Activated CD8-positive, alpha-beta T cell treated with anti-CD3 and anti-CD28 coated beads for 36 hours (primary cell): ENCODE measurements around the gene NIPAL3. TPM values are rescaled to one million over a fixed set of nuclear protein-coding genes. Genes with fewer than 3 reads are reported as not detected.

ENCODE experiments used
- ATAC-seq: fragments of 200-7000 bp; cut with Tn5 transposase; one replicate; pipeline ENCODE4 v1.10.0; 2021; ENCODE audit warnings: mild to moderate bottlenecking, moderate library complexity
- CTCF ChIA-PET: fragments of 350-600 bp; sonication (Branson Sonifier 250); formaldehyde crosslinking; loops from one replicate; lab custom pipeline; 2021; ENCODE audit warnings: antibody characterized with exemption; lab: Charles Lee
- POLR2A ChIA-PET: fragments of 350-600 bp; sonication (Branson Sonifier 250); formaldehyde crosslinking; loops from one replicate; lab custom pipeline; 2021; ENCODE audit warnings: antibody characterized with exemption; lab: Charles Lee
- DNase-seq: peaks from one replicate; pipeline ENCODE4 v3.0.0-alpha.2; 2020
- H3K27ac Mint-ChIP-seq: one replicate; pipeline ENCODE4 v1.8.0; 2021; ENCODE audit warnings: mild to moderate bottlenecking, mixed read lengths
- H3K27me3 Mint-ChIP-seq: one replicate; pipeline ENCODE4 v1.8.0; 2021; ENCODE audit warnings: mixed read lengths
- H3K36me3 Mint-ChIP-seq: one replicate; pipeline ENCODE4 v1.8.0; 2021; ENCODE audit warnings: low read depth, mixed read lengths
- H3K4me1 Mint-ChIP-seq: one replicate; pipeline ENCODE4 v1.8.0; 2021; ENCODE audit warnings: low read depth, mixed read lengths
- H3K4me3 Mint-ChIP-seq: one replicate; pipeline ENCODE4 v1.8.0; 2021; ENCODE audit warnings: mild to moderate bottlenecking, moderate library complexity, mixed read lengths
- H3K9me3 Mint-ChIP-seq: one replicate; pipeline ENCODE4 v1.8.0; 2021; ENCODE audit warnings: mixed read lengths
- CTCF ChIP-seq: fragments of 200-600 bp; IDR thresholded peaks from one replicate; pipeline ENCODE4 v1.8.0; 2022; ENCODE audit warnings: antibody characterized with exemption, mild to moderate bottlenecking
- intact Hi-C: fragments of 100-400 bp; cut with micrococcal nuclease; formaldehyde crosslinking; loops from one replicate; pipeline ENCODE4 v1.10.0; 2022
- total RNA-seq, 2 experiments: library from RNA; stranded (reverse); gene quantifications; one replicate each; pipeline ENCODE4 v1.2.3, GENCODE V29; 2021

The NIPAL3 gene
- total RNA-seq, 2 experiments from 2014 or later: 33.2 to 33.3 TPM

GRCh38 chr1:24388331-24388885, 27.2 kb upstream of the NIPAL3 start:
- DNase-seq: no peak
- Mint-ChIP-seq H3K4me1 (peaks cover 54% of the 10 kb centered on the region), H3K9me3 (no peaks in the 10 kb centered on the region), H3K4me3 (no peak overlapping the region), H3K36me3 (peaks cover 2% of the 10 kb centered on the region), H3K27me3 (no peaks in the 10 kb centered on the region), H3K27ac (no peak overlapping the region)
- ChIA-PET CTCF (interaction anchor here (2.6 to 6.0 kb wide), 2 partner anchors 189 to 199 kb away, joined by 15 to 137 read pairs; no protein-coding TSS in a partner anchor), POLR2A (interaction anchor here (0.8 kb wide), 1 partner anchor 174 kb away, joined by 3 read pairs; no protein-coding TSS in a partner anchor)
- no peak for TF ChIP-seq CTCF
- no peak for ATAC-seq
- intact Hi-C loops: no loop called here

- no peak overlapping the region for H3K4me3 Mint-ChIP-seq
- no peak overlapping the region for H3K27ac Mint-ChIP-seq
- intact Hi-C loops: no loop called here
- DNase-seq: no peak
- H3K36me3 Mint-ChIP-seq: peaks cover 2% of the 10 kb centered on the region
- ATAC-seq: no peak
- TF ChIP-seq CTCF: no peak
- ChIA-PET POLR2A (no interaction called here), CTCF (interaction anchor here (6.0 kb wide), 1 partner anchor 190 kb away, joined by 137 read pairs; no protein-coding TSS in a partner anchor)
- H3K9me3 Mint-ChIP-seq: no peaks in the 10 kb centered on the region
- no peaks in the 10 kb centered on the region for H3K27me3 Mint-ChIP-seq
- peaks cover 56% of the 10 kb centered on the region for H3K4me1 Mint-ChIP-seq
Measured at GRCh38 chr1:24389231-24389678, 26.3 kb upstream of the NIPAL3 start.

- H3K4me1 Mint-ChIP-seq: peaks cover 46% of the 10 kb centered on the region
Measured at GRCh38 chr1:24390924-24391782, 24.4 kb upstream of the NIPAL3 start.

GRCh38 chr1:24391882-24392603, 23.6 kb upstream of the NIPAL3 start:
- TF ChIP-seq CTCF: peak; percentile 84
- CTCF ChIA-PET: interaction anchor here (0.7 to 8.0 kb wide), 76 partner anchors 8 to 439 kb away, joined by 3 to 376 read pairs (median 6); partner anchors contain the start of genes CLIC4, IFNLR1, NIPAL3 and RCAN3
- peak; percentile 80 for ATAC-seq

More at GRCh38 chr1:24390924-24391782, 24.4 kb upstream of the NIPAL3 start:
- Mint-ChIP-seq H3K4me3 (peak overlapping the region; percentile 59), H3K9me3 (no peaks in the 10 kb centered on the region), H3K36me3 (peaks cover 2% of the 10 kb centered on the region), H3K27ac (peak overlapping the region; percentile 95), H3K27me3 (no peaks in the 10 kb centered on the region)
- ChIA-PET CTCF (interaction anchor here (0.7 to 8.0 kb wide), 84 partner anchors 10 to 439 kb away, joined by 3 to 376 read pairs (median 5); partner anchors contain the start of genes CLIC4, IFNLR1, NIPAL3 and RCAN3), POLR2A (interaction anchor here (0.8 to 2.1 kb wide), 7 partner anchors 9 to 241 kb away, joined by 3 to 9 read pairs (median 5); no protein-coding TSS in a partner anchor)
- peak; percentile 93 for TF ChIP-seq CTCF
- intact Hi-C loops: loop anchor here (5.0 kb wide), 1 partner anchor 69 kb away; no protein-coding TSS in a partner anchor
- DNase-seq (peak; percentile 76), ATAC-seq (peak; percentile 74)

More at GRCh38 chr1:24391882-24392603, 23.6 kb upstream of the NIPAL3 start:
- intact Hi-C loops: loop anchor here (2.0 to 5.0 kb wide), 2 partner anchors 70 to 193 kb away; no protein-coding TSS in a partner anchor
- Mint-ChIP-seq H3K27ac (peak overlapping the region; percentile 95), H3K36me3 (peaks cover 2% of the 10 kb centered on the region), H3K4me3 (peak overlapping the region; percentile 59), H3K9me3 (no peaks in the 10 kb centered on the region), H3K4me1 (peaks cover 41% of the 10 kb centered on the region), H3K27me3 (no peaks in the 10 kb centered on the region)
- POLR2A ChIA-PET: interaction anchor here (0.8 to 2.1 kb wide), 8 partner anchors 10 to 242 kb away, joined by 3 to 9 read pairs (median 5); no protein-coding TSS in a partner anchor
- DNase-seq: peak; percentile 75
